ENCODE measurements around the gene CLEC2B. TPM values are rescaled to one million over a fixed set of nuclear protein-coding genes. Genes with fewer than 3 reads are reported as not detected.

CLEC2B gene
- total RNA-seq, 1 donor = 11.6 TPM

- H3K79me2 ChIP-seq (ENCODE audit: insufficient read depth, low read length) = no peaks in the 10 kb centered on the region
- no peak for TF ChIP-seq CTCF (IDR thresholded peaks at IDR 0.05; ENCODE audit: extremely low read depth, low read depth, low read length)
- H2AFZ ChIP-seq (ENCODE audit: low read length) = no peak overlapping the region
- H3K27ac ChIP-seq (ENCODE audit: low read depth, low read length) = no peak overlapping the region
- no peaks in the 10 kb centered on the region for H4K20me1 ChIP-seq (ENCODE audit: insufficient read depth, low read length)
- no peak overlapping the region for H3K4me2 ChIP-seq (ENCODE audit: insufficient read depth, low read length)
- no peaks in the 10 kb centered on the region for H3K4me1 ChIP-seq (ENCODE audit: insufficient read depth, low read length)
- no peak for DNase-seq (ENCODE audit: insufficient read length, low spot score, missing footprints)
- no peaks in the 10 kb centered on the region for H3K36me3 ChIP-seq (ENCODE audit: insufficient read depth, low read length)
- H3K9me3 ChIP-seq (ENCODE audit: low read depth, low read length) = no peaks in the 10 kb centered on the region
- no peak overlapping the region for H3K4me3 ChIP-seq (ENCODE audit: insufficient read depth, low read length)
- H3K27me3 ChIP-seq (ENCODE audit: insufficient read depth, low read length) = no peaks in the 10 kb centered on the region
Measured at GRCh38 chr12:9843407-9843806, 25.7 kb downstream of the CLEC2B start.

GRCh38 chr12:9831720-9832119, 37.4 kb downstream of the CLEC2B start:
- no peak overlapping the region for H3K4me2 ChIP-seq (ENCODE audit: insufficient read depth, low read length)
- no peak overlapping the region for H2AFZ ChIP-seq (ENCODE audit: low read length)
- TF ChIP-seq CTCF (IDR thresholded peaks at IDR 0.05; ENCODE audit: extremely low read depth, low read depth, low read length) = no peak
- no peak overlapping the region for H3K4me3 ChIP-seq (ENCODE audit: insufficient read depth, low read length)
- H3K4me1 ChIP-seq (ENCODE audit: insufficient read depth, low read length) = no peaks in the 10 kb centered on the region
- H4K20me1 ChIP-seq (ENCODE audit: insufficient read depth, low read length) = no peaks in the 10 kb centered on the region
- H3K79me2 ChIP-seq (ENCODE audit: insufficient read depth, low read length) = no peaks in the 10 kb centered on the region
- no peaks in the 10 kb centered on the region for H3K9me3 ChIP-seq (ENCODE audit: low read depth, low read length)
- H3K36me3 ChIP-seq (ENCODE audit: insufficient read depth, low read length) = no peaks in the 10 kb centered on the region
- DNase-seq (ENCODE audit: insufficient read length, low spot score, missing footprints) = no peak
- H3K27ac ChIP-seq (ENCODE audit: low read depth, low read length) = no peak overlapping the region
- peaks cover 2% of the 10 kb centered on the region for H3K27me3 ChIP-seq (ENCODE audit: insufficient read depth, low read length)

DNA sequence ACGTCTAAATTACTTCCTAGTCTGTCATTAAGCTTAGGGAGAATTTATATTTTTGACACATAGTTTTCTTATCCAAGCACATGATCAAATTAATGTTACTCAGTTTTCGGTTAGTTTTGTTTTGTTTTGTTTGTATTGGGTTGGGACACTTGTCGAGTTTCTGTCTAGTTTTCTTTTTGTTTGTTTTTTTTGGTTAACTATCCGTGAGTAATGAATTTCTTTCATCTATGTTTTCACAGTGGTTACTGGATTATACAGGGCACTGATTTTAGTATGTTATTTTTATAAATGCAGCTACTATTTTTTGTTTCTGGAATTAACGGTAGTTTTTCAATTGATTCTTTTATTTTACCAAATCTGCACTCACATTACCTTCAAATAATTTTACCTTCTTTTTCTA, 39.2 kb downstream of the CLEC2B start:
- peaks cover 2% of the 10 kb centered on the region for H3K27me3 ChIP-seq (ENCODE audit: insufficient read depth, low read length)
- no peak for TF ChIP-seq CTCF (IDR thresholded peaks at IDR 0.05; ENCODE audit: extremely low read depth, low read depth, low read length)
- no peak overlapping the region for H2AFZ ChIP-seq (ENCODE audit: low read length)
- no peak for DNase-seq (ENCODE audit: insufficient read length, low spot score, missing footprints)
- no peaks in the 10 kb centered on the region for H4K20me1 ChIP-seq (ENCODE audit: insufficient read depth, low read length)
- H3K36me3 ChIP-seq (ENCODE audit: insufficient read depth, low read length) = no peaks in the 10 kb centered on the region
- H3K27ac ChIP-seq (ENCODE audit: low read depth, low read length) = no peak overlapping the region
- H3K4me2 ChIP-seq (ENCODE audit: insufficient read depth, low read length) = no peak overlapping the region
- H3K9me3 ChIP-seq (ENCODE audit: low read depth, low read length) = no peaks in the 10 kb centered on the region
- H3K4me1 ChIP-seq (ENCODE audit: insufficient read depth, low read length) = no peaks in the 10 kb centered on the region
- no peak overlapping the region for H3K4me3 ChIP-seq (ENCODE audit: insufficient read depth, low read length)
- H3K79me2 ChIP-seq (ENCODE audit: insufficient read depth, low read length) = no peaks in the 10 kb centered on the region

DNA sequence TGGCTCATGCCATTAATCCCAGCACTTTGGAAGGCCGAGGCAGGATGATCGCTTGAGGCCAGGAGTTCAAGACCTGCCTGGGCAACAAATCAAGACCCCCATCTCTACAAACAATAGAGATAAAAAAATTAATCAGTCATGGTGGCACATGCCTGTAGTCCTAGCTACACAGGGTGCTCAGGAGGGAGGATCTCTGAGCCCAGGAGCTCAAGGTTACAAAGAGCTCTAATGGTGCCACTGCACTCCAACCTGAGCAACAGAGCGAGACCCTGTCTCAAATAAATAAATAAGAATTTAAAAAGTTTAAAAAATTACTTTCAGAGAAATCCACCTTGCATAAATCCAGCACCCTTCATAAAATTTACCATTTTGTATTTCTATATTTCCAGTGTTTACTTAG, 39.7 kb downstream of the CLEC2B start:
- no peak for DNase-seq (ENCODE audit: insufficient read length, low spot score, missing footprints)
- no peaks in the 10 kb centered on the region for H3K79me2 ChIP-seq (ENCODE audit: insufficient read depth, low read length)
- H3K4me3 ChIP-seq (ENCODE audit: insufficient read depth, low read length) = no peak overlapping the region
- no peak for TF ChIP-seq CTCF (IDR thresholded peaks at IDR 0.05; ENCODE audit: extremely low read depth, low read depth, low read length)
- no peak overlapping the region for H3K4me2 ChIP-seq (ENCODE audit: insufficient read depth, low read length)
- no peaks in the 10 kb centered on the region for H4K20me1 ChIP-seq (ENCODE audit: insufficient read depth, low read length)
- H3K27ac ChIP-seq (ENCODE audit: low read depth, low read length) = no peak overlapping the region
- no peaks in the 10 kb centered on the region for H3K36me3 ChIP-seq (ENCODE audit: insufficient read depth, low read length)
- no peaks in the 10 kb centered on the region for H3K9me3 ChIP-seq (ENCODE audit: low read depth, low read length)
- no peak overlapping the region for H2AFZ ChIP-seq (ENCODE audit: low read length)
- H3K27me3 ChIP-seq (ENCODE audit: insufficient read depth, low read length) = peaks cover 2% of the 10 kb centered on the region
- H3K4me1 ChIP-seq (ENCODE audit: insufficient read depth, low read length) = no peaks in the 10 kb centered on the region

All from osteoblast (primary cell).